H1 (cell line): ENCODE measurements around the gene SPG7. TPM values are rescaled to one million over a fixed set of nuclear protein-coding genes. Genes with fewer than 3 reads are reported as not detected.

ENCODE experiments used
- CBX5 ChIP-seq: fragments of 300-800, 300-1000 bp; sonication (generic); IDR thresholded peaks from 2 replicates; pipeline ENCODE4 v1.7.1; 2016; ENCODE audit warnings: antibody characterized with exemption, low read length, low read depth
- CEBPB ChIP-seq: IDR thresholded peaks from 2 replicates; pipeline ENCODE4 v1.6.1; 2012; ENCODE audit warnings: low read depth, low read length
- CHD1 ChIP-seq: IDR thresholded peaks from 2 replicates; pipeline ENCODE4 v1.6.1; 2012; ENCODE audit warnings: low read depth, low read length, improper control_type of control experiment
- CHD7 ChIP-seq: fragments of 300-600 bp; sonication (generic); IDR thresholded peaks from 2 replicates; pipeline ENCODE4 v1.7.1; 2012; ENCODE audit warnings: low read length, moderate library complexity, mild to moderate bottlenecking, inconsistent platforms; ENCODE audit not compliant: insufficient replicate concordance
- CREB1 ChIP-seq: IDR thresholded peaks from 2 replicates; pipeline ENCODE4 v1.6.1; 2012; ENCODE audit warnings: inconsistent platforms
- HDAC2 ChIP-seq, 2 experiments: fragments of 300-600 bp in 1 of 2; sonication (generic) in 1 of 2; IDR thresholded peaks; 2 replicates each; pipeline ENCODE4 v1.6.1; 2011 to 2012; ENCODE audit warnings: low read depth in 2 of 2, low read length in 2 of 2, mild to moderate bottlenecking in 2 of 2, moderate library complexity in 2 of 2, borderline replicate concordance in 1 of 2, inconsistent platforms in 1 of 2
- KDM5A ChIP-seq: fragments of 200-600 bp; IDR thresholded peaks from 2 replicates; pipeline ENCODE4 v1.7.1; 2012; ENCODE audit warnings: mild to moderate bottlenecking, low read length, inconsistent platforms, mixed read lengths
- SAP30 ChIP-seq: fragments of 300-600 bp; sonication (generic); IDR thresholded peaks from 2 replicates; pipeline ENCODE4 v1.7.1; 2012; ENCODE audit warnings: low read length, moderate library complexity, mild to moderate bottlenecking, inconsistent platforms; ENCODE audit not compliant: insufficient read depth, insufficient replicate concordance
- polyA plus RNA-seq, 7 experiments: library from polyadenylated mRNA; depleted of rRNA in 3 of 7; stranded (reverse) in 5 of 7; unstranded in 2 of 7; fragments of >200 nt in 5 of 7; fragments of 200-250 nt in 2 of 7; gene quantifications; 1 replicate in 5 of 7; 2 replicates in 1 of 7; 4 replicates in 1 of 7; pipeline versions ENCODE4 v1.2.1 to v1.2.3, GENCODE V29; 2011 to 2013; ENCODE audit warnings: missing spikeins in 2 of 7, mixed read lengths in 2 of 7
- total RNA-seq: library from RNA; stranded (reverse); fragmentation: NEBNext Ultra II Directional; extraction: Animal tissue kit (Norgen Biotek cat#: 25700); gene quantifications from 2 replicates; pipeline ENCODE4 v1.2.1, GENCODE V29; 2021

Gene SPG7
- total and polyA plus RNA-seq, 2 of the 8 experiments (the other 6 are each of a cell fraction or from before 2014, with no cell fraction given): 72.1 to 113 TPM

- TF ChIP-seq CHD7: no peak
- TF ChIP-seq KDM5A: no peak
- TF ChIP-seq CBX5: no peak
- TF ChIP-seq HDAC2 (IDR thresholded peaks at IDR 0.05; ENCODE audit: borderline replicate concordance in 1 of 2, low read depth in 2 of 2, low read length in 2 of 2): no peak
- TF ChIP-seq SAP30: no peak
- TF ChIP-seq CREB1: no peak
- no peak for TF ChIP-seq CHD1
- no peak for TF ChIP-seq CEBPB
Measured at GRCh38 chr16:89473136-89473712, 35.0 kb upstream of the SPG7 start (continued).
